ENCODE data around the gene SKIDA1.

DNA sequence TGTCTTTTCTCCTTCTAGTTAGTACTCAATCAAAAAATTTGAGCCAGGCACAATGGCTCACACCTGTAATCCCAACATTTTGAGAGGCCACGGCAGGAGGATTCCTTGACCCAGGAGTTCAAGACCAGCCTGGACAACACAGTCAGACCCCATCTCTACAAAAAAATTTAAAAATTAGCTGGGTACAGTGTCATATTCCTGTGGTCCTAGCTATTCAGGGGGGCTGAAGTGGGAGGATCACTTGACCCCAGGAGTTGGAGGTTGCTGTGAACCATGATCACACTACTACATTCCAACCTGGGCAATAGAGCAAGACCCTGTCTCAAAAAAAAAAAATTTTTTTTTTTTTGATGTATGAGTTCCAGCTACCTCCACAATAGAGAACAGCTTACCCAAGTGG, 57.8 kb downstream of the SKIDA1 start:
- TF ChIP-seq, protein P1, sequence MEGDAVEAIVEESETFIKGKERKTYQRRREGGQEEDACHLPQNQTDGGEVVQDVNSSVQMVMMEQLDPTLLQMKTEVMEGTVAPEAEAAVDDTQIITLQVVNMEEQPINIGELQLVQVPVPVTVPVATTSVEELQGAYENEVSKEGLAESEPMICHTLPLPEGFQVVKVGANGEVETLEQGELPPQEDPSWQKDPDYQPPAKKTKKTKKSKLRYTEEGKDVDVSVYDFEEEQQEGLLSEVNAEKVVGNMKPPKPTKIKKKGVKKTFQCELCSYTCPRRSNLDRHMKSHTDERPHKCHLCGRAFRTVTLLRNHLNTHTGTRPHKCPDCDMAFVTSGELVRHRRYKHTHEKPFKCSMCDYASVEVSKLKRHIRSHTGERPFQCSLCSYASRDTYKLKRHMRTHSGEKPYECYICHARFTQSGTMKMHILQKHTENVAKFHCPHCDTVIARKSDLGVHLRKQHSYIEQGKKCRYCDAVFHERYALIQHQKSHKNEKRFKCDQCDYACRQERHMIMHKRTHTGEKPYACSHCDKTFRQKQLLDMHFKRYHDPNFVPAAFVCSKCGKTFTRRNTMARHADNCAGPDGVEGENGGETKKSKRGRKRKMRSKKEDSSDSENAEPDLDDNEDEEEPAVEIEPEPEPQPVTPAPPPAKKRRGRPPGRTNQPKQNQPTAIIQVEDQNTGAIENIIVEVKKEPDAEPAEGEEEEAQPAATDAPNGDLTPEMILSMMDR (conservative IDR thresholded peaks at IDR 0.05; ENCODE audit: low read depth, low read length) = no peak
- no peak for TF ChIP-seq EZH2 (IDR thresholded peaks at IDR 0.05; ENCODE audit: borderline replicate concordance, low read depth, low read length, poor library complexity, severe bottlenecking)
